B cell (primary cell): Measurements from ENCODE around the gene FAM174C. TPM values are rescaled to one million over a fixed set of nuclear protein-coding genes. Genes with fewer than 3 reads are reported as not detected.

Experiments used
- ATAC-seq: fragments of 200-7000 bp; cut with Tn5 transposase; one replicate; pipeline ENCODE4 v1.10.0; 2021; ENCODE audit warnings: low read depth, mild to moderate bottlenecking, moderate number of reproducible peaks, moderate library complexity
- CTCF ChIA-PET: fragments of 350-600 bp; sonication (Branson Sonifier 250); formaldehyde crosslinking; loops from one replicate; lab custom pipeline; 2021; ENCODE audit warnings: antibody characterized with exemption, inconsistent platforms; lab: Charles Lee
- POLR2A ChIA-PET: fragments of 350-600 bp; sonication (Branson Sonifier 250); formaldehyde crosslinking; loops from one replicate; lab custom pipeline; 2021; ENCODE audit warnings: antibody characterized with exemption; lab: Charles Lee
- DNase-seq: peaks from one replicate; pipeline ENCODE4 v3.0.0; 2013
- H2AFZ ChIP-seq: 2 replicates; pipeline ENCODE4 v1.6.1; 2012; ENCODE audit warnings: mild to moderate bottlenecking, low read depth, low read length; ENCODE audit not compliant: insufficient read depth, poor library complexity, severe bottlenecking
- H3K27ac ChIP-seq, 2 donors: 1 replicate in 1 of 2; 2 replicates in 1 of 2; pipeline ENCODE4 v1.5.1; 2012 to 2013; ENCODE audit warnings: low read length in 2 of 2, mild to moderate bottlenecking in 2 of 2, moderate library complexity in 1 of 2
- H3K27me3 ChIP-seq, 4 experiments: fragments of 200-600 bp in 1 of 4; sonication (generic) in 1 of 4; replicated peaks in 1 of 4; 1 replicate in 2 of 4; 2 replicates in 2 of 4; pipeline versions ENCODE4 v1.6.1 to v1.7.0; 2013 to 2016; ENCODE audit warnings: low read length in 3 of 4, mild to moderate bottlenecking in 2 of 4, mixed read lengths in 1 of 4, moderate library complexity in 1 of 4; ENCODE audit not compliant: insufficient read depth in 4 of 4, control insufficient read depth in 3 of 4; ENCODE audit errors: control extremely low read depth in 1 of 4
- H3K36me3 ChIP-seq, 2 experiments: replicated peaks in 1 of 2; 1 replicate in 1 of 2; 2 replicates in 1 of 2; pipeline versions ENCODE4 v1.6.1 to v1.7.1; 2013; ENCODE audit warnings: low read length in 1 of 2; ENCODE audit not compliant: insufficient read depth in 2 of 2, control insufficient read depth in 1 of 2; ENCODE audit errors: control extremely low read depth in 1 of 2, extremely low read depth in 1 of 2
- H3K4me1 ChIP-seq, 2 donors: fragments of 200-600 bp in 1 of 2; sonication (generic) in 1 of 2; 1 replicate in 1 of 2; 2 replicates in 1 of 2; pipeline versions ENCODE4 v1.5.1 to v1.6.1; 2013 to 2017; ENCODE audit warnings: low read length in 2 of 2; ENCODE audit not compliant: control insufficient read depth in 2 of 2, insufficient read depth in 2 of 2
- H3K4me2 ChIP-seq: replicated peaks from 2 replicates; pipeline ENCODE3; 2012; ENCODE audit warnings: mild to moderate bottlenecking, low read depth, low read length; ENCODE audit not compliant: poor library complexity, severe bottlenecking
- H3K4me3 ChIP-seq, 5 experiments: fragments of 200-600 bp in 1 of 5; sonication (generic) in 1 of 5; 1 replicate in 3 of 5; 2 replicates in 2 of 5; pipeline versions ENCODE4 v1.5.1 to v1.7.0; 2011 to 2016; ENCODE audit warnings: low read length in 4 of 5, mild to moderate bottlenecking in 4 of 5, low read depth in 2 of 5, control low read depth in 1 of 5, moderate library complexity in 1 of 5; ENCODE audit not compliant: insufficient read depth in 1 of 5; ENCODE audit errors: control extremely low read depth in 1 of 5, extremely low read depth in 1 of 5
- H3K79me2 ChIP-seq: fragments of 200-600 bp; sonication (generic); one replicate; pipeline ENCODE4 v1.6.0; 2016; ENCODE audit warnings: low read length; ENCODE audit not compliant: control insufficient read depth, insufficient read depth
- H3K9ac ChIP-seq: fragments of 200-600 bp; sonication (generic); 2 replicates; pipeline ENCODE4 v1.6.1; 2017; ENCODE audit warnings: mild to moderate bottlenecking, low read length, moderate library complexity
- H3K9me3 ChIP-seq, 3 donors: one replicate each; pipeline versions ENCODE4 v1.6.1 to v1.7.1; 2013; ENCODE audit warnings: low read length in 2 of 3; ENCODE audit not compliant: control insufficient read depth in 2 of 3, insufficient read depth in 1 of 3; ENCODE audit errors: control extremely low read depth in 1 of 3
- H4K20me1 ChIP-seq: 2 replicates; pipeline ENCODE4 v1.6.0; 2012; ENCODE audit warnings: mild to moderate bottlenecking, low read length; ENCODE audit not compliant: insufficient read depth, control insufficient read depth, poor library complexity, severe bottlenecking
- H3K27ac Mint-ChIP-seq: one replicate; pipeline ENCODE4 v1.8.0; 2021; ENCODE audit warnings: mixed read lengths
- H3K27me3 Mint-ChIP-seq: one replicate; pipeline ENCODE4 v1.8.0; 2021; ENCODE audit warnings: mixed read lengths
- H3K4me1 Mint-ChIP-seq: one replicate; pipeline ENCODE4 v1.8.0; 2021; ENCODE audit warnings: mixed read lengths
- H3K4me3 Mint-ChIP-seq: one replicate; pipeline ENCODE4 v1.8.0; 2021; ENCODE audit warnings: mixed read lengths
- H3K9me3 Mint-ChIP-seq: one replicate; pipeline ENCODE4 v1.8.0; 2022; ENCODE audit warnings: mixed read lengths; ENCODE audit not compliant: insufficient read depth
- EZH2 ChIP-seq: IDR thresholded peaks from 2 replicates; pipeline ENCODE4 v1.6.1; 2012; ENCODE audit warnings: borderline replicate concordance, low read depth, mild to moderate bottlenecking, moderate library complexity, low read length; ENCODE audit not compliant: insufficient read depth, poor library complexity, severe bottlenecking
- WGBS: methylation state at CpG from one replicate; pipeline ENCODE4 v1.1.5; 2013; ENCODE audit warnings: missing lambda C conversion rate; ENCODE audit not compliant: insufficient coverage; 5-methylcytosine and 5-hydroxymethylcytosine counted together
- intact Hi-C: fragments of 100-400 bp; cut with micrococcal nuclease; formaldehyde crosslinking; loops from one replicate; pipeline ENCODE4 v1.10.0; 2022
- polyA minus RNA-seq: library from RNA; depleted of rRNA, polyadenylated mRNA; stranded (reverse); fragments of >200 nt; gene quantifications from 2 replicates; pipeline ENCODE4 v1.2.3, GENCODE V29; 2012
- polyA plus RNA-seq: library from polyadenylated mRNA; depleted of rRNA; stranded (reverse); fragments of >200 nt; gene quantifications from 2 replicates; pipeline ENCODE4 v1.2.3, GENCODE V29; 2012
- total RNA-seq, 2 donors: library from RNA; stranded (reverse); fragments of 120-200 nt in 1 of 2; gene quantifications; 1 replicate in 1 of 2; 2 replicates in 1 of 2; pipeline versions ENCODE4 v1.2.3 to v1.2.4, GENCODE V29; 2013 to 2022
- TF ChIP-seq, protein P1 (sequence below): fragments of 200-600 bp; IDR thresholded peaks from one replicate; pipeline ENCODE4 v1.8.0; 2022; ENCODE audit warnings: antibody characterized with exemption, mild to moderate bottlenecking

The FAM174C gene
- total RNA-seq, result 34.5 and 41.1 TPM in 2 replicates
- total RNA-seq (2013), result 26.5 TPM
- 45.1 and 70.6 TPM in 2 replicates for polyA plus RNA-seq
- polyA minus RNA-seq, result 53.5 and 63.1 TPM in 2 replicates

DNA sequence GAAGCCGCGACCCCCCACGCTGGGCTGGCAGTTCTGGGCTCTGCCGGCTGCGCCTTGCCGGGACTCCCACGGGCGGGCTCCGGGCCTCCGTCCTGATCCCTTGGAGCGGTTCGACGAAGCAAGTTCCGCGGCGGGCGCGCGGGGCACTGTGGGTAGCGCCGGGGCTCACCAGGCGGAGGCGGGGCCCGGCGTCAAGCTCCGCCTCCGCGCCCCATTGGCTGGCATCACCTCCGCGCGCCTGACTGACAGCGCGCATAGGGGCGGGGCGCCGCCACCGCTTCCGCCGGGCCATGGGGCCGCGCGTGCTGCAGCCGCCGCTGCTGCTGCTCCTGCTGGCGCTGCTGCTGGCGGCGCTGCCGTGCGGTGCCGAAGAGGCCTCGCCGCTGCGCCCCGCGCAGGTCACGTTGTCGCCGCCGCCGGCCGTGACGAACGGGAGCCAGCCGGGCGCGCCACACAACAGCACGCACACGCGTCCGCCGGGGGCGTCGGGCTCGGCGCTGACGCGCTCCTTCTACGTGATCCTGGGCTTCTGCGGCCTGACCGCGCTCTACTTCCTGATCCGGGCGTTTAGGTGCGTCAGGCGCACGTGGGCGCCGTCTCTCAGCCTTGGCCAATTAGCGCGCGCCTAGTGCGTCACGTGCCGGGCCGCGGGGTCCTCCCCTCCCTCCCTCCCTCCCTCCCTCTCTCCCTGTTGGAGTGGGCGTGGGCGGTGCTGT, at the start of gene FAM174C:
TSS of gene FAM174C (plus strand) at position 271 of the 716 bp plus-strand sequence. CDS start at position 291, 20 bp downstream.
- peak within 1 kb of the TSS; percentile 89 for H3K4me3 Mint-ChIP-seq
- Histone ChIP-seq H4K20me1 (peaks cover 81% of the 10 kb centered on the region), H3K4me1 (peaks cover 39 to 63% of the 10 kb centered on the region in 2 donors), H3K27me3 (no peaks in the 10 kb centered on the region), H3K79me2 (peaks cover 75% of the 10 kb centered on the region), H3K9me3 (no peaks in the 10 kb centered on the region), H3K36me3 (peaks cover 9 to 58% of the 10 kb centered on the region in 2 experiments), H2AFZ (peak within 1 kb of the TSS; percentile 69), H3K9ac (peak within 1 kb of the TSS; percentile 89), H3K4me2 (peak within 1 kb of the TSS; percentile 100), H3K4me3 (peak within 1 kb of the TSS; percentile 30 to 85 (median 75)), H3K27ac (peak within 1 kb of the TSS; percentile 93 to 97)
- ChIA-PET POLR2A (interaction anchor here (0.5 to 1.8 kb wide), 9 partner anchors 9 to 778 kb away, joined by 3 to 15 read pairs (median 4); partner anchors contain the start of gene REEP6), CTCF (interaction anchor here (0.7 to 6.1 kb wide), 5 partner anchors 9 to 551 kb away, joined by 3 to 51 read pairs (median 3); partner anchors contain the start of gene ARHGAP45)
- WGBS, result under 1% methylated on average over 98 of the region's 98 CpGs
- peak within 1 kb of the TSS; percentile 94 for H3K27ac Mint-ChIP-seq
- H3K27me3 Mint-ChIP-seq, result no peaks in the 10 kb centered on the region
- intact Hi-C loops, result no loop called here
- ATAC-seq (peak; percentile 82), DNase-seq (peak; percentile 99)
- no peaks in the 10 kb centered on the region for H3K9me3 Mint-ChIP-seq
- H3K4me1 Mint-ChIP-seq, result peaks cover 49% of the 10 kb centered on the region
- no peak for TF ChIP-seq EZH2
- TF ChIP-seq, protein P1, sequence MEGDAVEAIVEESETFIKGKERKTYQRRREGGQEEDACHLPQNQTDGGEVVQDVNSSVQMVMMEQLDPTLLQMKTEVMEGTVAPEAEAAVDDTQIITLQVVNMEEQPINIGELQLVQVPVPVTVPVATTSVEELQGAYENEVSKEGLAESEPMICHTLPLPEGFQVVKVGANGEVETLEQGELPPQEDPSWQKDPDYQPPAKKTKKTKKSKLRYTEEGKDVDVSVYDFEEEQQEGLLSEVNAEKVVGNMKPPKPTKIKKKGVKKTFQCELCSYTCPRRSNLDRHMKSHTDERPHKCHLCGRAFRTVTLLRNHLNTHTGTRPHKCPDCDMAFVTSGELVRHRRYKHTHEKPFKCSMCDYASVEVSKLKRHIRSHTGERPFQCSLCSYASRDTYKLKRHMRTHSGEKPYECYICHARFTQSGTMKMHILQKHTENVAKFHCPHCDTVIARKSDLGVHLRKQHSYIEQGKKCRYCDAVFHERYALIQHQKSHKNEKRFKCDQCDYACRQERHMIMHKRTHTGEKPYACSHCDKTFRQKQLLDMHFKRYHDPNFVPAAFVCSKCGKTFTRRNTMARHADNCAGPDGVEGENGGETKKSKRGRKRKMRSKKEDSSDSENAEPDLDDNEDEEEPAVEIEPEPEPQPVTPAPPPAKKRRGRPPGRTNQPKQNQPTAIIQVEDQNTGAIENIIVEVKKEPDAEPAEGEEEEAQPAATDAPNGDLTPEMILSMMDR, result peak; percentile 15

DNA sequence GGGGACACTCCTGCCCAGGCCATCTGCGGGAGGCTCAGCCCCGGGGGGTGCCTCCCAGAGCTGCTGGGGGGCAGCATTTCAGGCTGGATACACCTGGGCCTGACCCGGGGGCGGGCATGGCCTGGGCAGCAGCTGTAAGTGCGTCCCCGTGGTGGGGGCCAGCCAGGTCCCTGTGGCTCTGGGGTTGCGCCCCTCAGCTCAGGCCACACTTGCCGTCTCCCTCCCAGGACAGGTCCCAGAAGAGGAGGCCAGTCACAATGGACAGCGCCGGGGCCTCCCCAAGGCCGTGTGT, 49.2 kb upstream of the FAM174C start:
- H2AFZ ChIP-seq, result no peak overlapping the region
- H3K79me2 ChIP-seq, result peaks cover 11% of the 10 kb centered on the region
- no peaks in the 10 kb centered on the region for H3K9me3 ChIP-seq
- intact Hi-C loops, result no loop called here
- no peak overlapping the region for H3K4me2 ChIP-seq
- CTCF ChIA-PET, result interaction anchor here (1.0 kb wide), 1 partner anchor 112 kb away, joined by 3 read pairs; no protein-coding TSS in a partner anchor
- peaks cover 2% of the 10 kb centered on the region for H3K4me1 Mint-ChIP-seq
- ATAC-seq, result no peak
- TF ChIP-seq, protein P1, result no peak
- no peak for TF ChIP-seq EZH2
- H3K27me3 Mint-ChIP-seq, result no peaks in the 10 kb centered on the region
- no peaks in the 10 kb centered on the region for H3K4me1 ChIP-seq
- H3K9me3 Mint-ChIP-seq, result no peaks in the 10 kb centered on the region
- no peak for DNase-seq
- H4K20me1 ChIP-seq, result peaks cover 20% of the 10 kb centered on the region
- H3K9ac ChIP-seq, result no peak overlapping the region
- POLR2A ChIA-PET, result no interaction called here
- 98% methylated on average over 11 of the region's 11 CpGs for WGBS
- H3K4me3 ChIP-seq, result no peak overlapping the region
- peaks cover 0 to 30% of the 10 kb centered on the region in 2 experiments for H3K36me3 ChIP-seq
- no peak overlapping the region for H3K4me3 Mint-ChIP-seq
- no peak overlapping the region for H3K27ac ChIP-seq
- no peaks in the 10 kb centered on the region for H3K27me3 ChIP-seq
- H3K27ac Mint-ChIP-seq, result no peak overlapping the region
